ENCODE results near the gene MGST1.
"Not testable (repeated sequence)": the region's sequence is repeated elsewhere in the genome, so short reads cannot be mapped to it uniquely, and the experiment has no call there.

Gene MGST1

DNA sequence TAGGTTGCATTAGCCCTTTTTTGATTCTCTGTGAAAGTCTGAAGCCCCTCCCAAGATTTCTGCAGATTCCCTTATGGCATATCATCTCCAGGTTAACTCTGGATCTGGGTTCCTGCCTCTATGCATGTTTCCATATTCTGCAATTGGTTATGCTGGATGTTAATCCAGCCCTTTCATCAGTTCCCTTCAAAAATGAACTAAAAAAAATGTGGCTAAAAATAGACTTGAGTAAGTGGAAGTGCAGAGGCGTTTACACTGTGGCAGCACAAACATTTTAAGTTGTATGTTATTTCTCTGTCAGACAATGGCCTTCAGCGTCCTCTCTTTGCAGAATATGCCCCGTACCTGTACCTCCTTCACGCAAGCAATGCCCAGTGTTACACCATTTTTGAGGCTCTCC lies 11.4 kb downstream of the MGST1 start:
- no peak for FAIRE-seq

DNA sequence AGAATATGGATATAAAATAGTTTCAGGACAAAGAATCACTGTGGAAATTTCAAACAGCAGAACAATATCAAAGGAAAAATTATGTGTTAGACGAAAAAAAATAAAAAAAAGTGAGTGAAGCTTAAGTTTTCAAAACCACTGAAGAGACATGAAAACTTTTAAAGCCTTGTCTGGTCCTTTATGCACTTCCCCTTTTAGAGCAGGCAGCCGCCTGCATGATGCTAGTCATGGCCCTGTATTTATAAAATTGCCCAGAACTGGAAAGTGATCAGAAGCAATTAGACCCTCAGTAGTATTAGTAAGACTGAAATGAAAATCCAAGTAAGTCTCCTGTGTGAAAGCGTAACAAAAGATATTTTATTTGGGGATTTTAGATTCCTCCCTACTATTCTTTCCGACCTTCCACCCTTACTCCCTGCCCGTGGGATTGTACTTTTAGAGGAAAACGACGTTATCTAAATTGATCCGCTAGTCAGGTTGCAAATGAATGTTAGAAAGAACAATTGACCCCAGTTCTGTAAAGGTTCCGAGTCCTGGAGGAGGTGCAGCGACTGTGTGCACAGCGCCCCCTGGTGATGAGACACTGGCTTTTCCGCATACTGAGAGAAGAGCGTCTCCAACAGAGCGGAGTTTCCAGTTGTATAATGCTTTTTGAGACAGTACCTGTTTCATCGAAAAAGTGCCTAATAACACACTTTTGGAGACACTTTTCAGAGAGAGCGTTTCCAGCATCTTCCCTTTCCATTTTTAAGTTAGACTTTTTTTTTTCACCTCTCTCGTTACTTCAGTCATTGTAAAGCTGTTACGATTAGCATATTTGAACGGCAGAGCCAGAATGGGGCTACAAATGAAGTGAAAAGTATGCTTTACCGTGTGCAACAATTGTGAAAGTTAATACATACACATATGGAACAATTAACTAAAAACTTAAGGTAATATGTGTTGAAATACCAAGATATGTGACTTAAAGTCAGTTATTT lies 12.4 kb downstream of the MGST1 start:
- no peak for FAIRE-seq

DNA sequence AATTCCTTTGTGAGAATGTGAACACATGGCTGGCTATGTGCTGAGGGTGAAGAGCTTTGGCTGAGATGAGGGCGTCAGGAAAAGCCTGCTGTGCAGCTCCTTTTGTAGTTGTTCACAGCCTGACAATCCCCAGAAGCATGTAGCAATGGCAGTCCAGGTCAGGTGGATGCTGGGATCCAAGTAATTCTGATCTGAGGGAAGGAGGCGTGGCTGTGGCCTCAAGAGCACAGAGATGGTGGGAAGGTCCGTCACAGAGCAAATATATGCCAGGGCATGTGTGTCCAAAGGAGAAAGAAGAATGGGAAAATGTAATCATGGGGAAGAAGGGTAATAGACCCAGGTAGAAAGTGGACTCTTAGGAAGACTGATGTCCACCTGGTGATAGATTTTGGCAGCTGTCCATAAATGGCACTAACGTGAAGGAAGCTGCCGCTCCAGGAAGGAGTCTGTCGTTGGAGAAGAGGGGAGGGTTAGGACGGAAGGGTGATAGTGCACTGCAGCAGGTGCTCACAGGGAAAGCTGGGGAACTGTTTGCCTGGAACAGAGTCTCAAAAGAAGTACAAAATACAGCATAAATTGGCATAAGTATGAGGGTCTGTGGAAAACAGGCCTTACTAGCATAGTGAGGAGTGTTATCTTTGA lies 13.8 kb downstream of the MGST1 start:
- FAIRE-seq: no peak

DNA sequence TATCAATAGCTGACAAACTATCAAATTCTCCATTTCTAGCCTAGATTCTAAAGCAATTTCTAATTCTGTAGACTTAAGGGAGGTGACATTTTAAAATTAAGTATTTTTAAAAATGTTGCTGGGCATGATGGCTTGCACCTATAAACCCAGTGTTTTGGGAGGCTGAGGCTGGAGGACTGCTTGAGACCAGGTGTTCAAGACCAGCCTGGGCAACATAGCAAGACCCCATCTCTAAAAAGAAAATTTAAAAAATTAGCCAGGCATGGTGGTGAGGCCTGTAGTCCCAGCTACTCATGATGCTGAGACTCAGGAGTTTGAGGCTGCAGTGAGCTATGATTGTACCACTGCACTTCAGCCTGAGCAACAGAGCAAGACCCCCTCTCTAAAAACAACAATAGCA lies 15.1 kb downstream of the MGST1 start:
- FAIRE-seq: no peak

DNA sequence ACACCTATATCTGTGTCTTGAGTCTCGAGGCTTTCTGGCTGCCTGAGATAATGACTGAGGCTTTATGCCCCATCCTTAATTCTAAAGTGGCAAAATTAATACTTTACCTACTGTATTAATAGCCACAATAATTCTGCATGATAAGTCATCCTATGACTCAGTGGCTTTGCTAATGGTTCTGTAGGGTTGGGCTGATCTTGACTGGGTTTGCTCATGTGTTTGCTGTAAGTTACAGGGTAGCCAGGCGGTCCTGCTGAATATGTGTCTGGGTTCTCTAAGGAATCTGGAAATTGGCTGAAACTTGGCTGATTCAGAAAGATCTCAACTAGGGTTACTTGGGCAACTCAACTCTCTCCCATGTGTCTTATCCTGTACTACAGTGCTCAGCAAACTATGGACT lies 21.7 kb downstream of the MGST1 start:
- no peak for FAIRE-seq

DNA sequence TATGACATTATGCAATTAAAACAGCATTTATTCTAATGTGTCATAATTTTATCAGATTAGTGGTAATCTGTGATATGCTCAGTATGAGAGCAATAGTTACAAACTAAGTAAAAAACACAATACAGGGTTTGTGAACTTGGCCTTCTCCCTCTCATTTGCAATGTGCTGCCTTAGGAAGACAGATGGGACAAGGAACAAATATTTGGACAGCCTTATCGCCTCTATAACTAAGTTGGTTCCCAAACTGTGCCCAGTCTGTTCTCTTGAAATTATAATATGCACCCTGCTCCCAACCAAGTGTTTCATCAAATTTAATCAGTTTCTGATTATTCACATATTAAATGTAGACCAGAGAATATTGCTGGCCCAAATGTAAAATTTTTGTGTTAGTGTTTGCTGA lies 22.7 kb downstream of the MGST1 start:
- no peak for FAIRE-seq

DNA sequence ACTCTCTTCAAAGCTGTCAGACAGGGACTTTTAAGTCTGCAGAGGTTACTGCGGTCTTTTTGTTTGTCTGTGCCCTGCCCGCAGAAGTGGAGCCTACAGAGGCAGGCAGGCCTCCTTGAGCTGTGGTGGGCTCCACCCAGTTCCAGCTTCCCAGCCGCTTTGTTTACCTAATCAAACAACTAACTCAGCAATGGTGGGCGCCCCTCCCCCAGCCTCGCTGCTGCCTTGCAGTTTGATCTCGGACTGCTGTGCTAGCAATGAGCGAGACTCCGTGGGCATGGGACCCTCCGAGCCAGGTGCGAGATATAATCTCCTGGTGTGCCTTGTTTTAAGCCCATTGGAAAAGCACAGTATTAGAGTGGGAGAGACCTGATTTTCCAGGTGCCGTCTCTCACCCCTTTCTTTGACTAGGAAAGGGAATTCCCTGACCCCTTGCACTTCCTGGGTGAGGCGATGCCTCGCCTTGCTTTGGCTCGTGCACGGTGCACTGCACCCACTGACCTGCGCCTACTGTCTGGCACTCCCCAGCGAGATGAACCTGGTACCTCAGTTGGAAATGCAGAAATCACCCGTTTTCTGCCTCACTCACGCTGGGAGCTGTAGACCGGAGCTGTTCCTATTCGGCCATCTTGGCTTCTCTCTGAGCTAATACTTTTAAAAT lies 35.3 kb downstream of the MGST1 start:
- not testable (repeated sequence) for FAIRE-seq

DNA sequence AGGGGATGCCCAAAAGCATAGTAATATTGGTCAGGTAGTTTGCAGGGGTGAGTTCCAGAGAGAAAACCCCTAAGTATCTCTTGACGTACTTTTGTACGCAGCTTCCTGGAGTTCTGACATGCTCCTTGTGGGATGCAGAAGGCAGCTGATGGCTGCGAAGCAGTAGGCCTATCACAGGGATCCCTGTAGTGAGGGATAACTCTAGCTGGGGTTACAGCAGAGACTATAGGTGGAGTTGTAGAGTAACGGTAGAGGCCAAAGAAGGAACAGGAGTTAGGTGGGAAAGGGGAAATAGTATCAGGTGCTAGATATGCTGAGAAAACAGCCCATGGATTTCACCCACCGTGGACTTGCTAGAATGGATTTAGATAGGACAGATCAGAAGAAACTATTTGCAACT lies 37.3 kb downstream of the MGST1 start:
- FAIRE-seq: no peak

DNA sequence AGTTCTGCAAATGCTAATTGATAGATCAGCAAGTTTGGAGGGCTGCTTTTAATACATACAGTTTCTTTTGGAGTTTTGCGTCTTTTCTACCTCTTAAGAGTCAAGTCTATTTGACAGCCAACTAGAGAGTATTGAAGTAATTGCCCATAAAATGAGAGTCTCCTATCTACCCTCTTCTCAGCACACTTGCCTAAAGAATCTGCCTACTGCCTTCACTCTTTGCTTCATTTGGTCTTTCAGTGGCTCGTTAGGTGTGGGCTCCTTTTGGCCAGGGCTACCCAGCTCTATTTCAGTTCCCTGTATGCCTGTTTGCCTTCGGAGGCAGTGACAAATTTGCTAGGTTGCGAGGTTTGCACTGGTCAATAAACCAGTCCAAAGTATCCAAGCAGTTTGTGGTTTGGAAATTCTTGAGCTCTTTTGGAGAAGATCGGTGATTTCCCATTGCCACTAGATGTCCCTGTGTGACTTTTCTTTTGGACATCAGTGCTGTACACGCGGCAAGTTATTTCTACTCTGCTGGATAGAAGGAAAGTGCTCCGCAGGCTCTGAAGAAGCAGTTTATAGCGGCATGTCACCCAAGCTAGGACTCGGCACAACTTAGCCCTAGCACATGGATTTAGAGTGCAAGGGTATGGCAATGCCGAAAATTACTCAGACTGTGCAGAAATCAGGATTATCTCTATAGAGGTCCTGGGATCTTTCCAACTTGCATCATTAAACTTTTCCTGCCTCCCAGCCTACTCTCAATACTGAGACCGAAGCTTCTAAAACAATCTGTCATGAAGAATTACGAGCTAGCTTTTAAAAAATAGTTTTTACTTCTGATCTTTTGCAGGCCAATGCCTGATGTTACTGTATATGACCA lies 38.6 kb downstream of the MGST1 start:
- peak; percentile 84 for FAIRE-seq

DNA sequence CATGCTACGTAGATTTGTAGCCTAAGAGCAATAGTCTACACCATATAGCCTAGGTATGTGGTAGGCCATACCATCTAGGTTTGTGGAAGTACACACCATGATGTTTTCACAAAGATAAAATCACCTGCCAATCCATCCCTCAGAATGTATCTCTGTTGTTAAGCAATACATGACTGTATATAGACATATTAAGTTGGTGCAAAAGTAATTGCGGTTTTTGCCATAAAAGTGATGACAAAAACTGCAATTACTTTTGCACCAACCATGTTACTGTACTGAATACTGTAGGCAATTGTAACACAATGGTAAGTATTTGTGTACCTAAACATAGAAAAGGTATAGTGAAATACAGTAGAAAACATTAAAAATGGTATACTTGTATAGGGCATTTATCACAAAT lies 40.5 kb downstream of the MGST1 start:
- FAIRE-seq: no peak

DNA sequence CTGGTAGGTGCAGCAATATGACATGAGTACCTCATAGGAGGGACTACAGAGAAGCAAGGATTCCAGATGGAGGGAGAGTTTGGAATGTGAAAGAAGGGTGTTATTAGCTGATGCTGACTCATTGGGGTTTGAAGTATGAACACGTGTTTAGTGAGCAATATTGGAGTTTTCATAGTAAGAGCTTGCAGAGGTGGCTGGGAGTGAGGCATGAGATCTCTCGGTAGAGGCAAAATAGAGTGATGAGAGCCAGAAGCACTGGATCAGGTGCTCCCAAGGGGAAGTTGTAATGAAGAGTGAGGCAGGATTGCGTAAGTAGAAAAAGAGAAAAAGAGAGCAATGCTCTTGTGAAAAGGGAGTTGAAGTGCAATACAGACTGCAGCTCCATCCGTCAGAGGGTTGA lies 42.1 kb downstream of the MGST1 start:
- FAIRE-seq: no peak

DNA sequence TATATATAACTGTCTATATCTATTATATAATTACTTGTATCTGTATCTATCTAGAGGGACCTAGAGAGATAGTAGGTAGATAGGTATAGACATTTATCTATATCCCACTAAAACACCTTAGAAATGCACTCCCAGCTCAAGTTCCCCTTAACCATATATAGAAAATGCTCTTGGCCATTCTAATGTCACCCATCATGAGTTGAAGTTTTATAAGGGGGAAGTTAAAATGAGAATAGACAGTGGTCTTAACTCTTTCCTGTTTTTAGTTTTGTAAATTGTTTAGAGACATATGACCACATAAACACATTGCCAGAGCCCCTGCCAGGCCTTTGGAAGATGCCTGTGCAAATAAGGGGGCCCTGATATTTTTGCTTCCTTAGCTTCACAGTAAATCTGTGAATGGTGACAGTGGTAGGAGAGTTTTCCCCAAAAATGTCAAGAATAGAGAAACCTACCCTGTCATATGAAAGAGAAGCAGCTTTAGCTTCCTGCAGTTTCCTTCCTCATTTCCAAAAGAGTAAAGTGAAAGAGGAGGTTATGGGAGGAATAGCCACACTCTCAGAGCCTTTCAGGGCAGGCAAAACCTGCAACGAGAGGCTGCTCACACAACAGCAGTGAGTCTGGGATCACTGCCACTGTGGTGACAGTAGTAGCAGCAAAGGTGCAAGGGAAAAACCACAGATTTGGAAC lies 45.5 kb downstream of the MGST1 start:
- FAIRE-seq: no peak

DNA sequence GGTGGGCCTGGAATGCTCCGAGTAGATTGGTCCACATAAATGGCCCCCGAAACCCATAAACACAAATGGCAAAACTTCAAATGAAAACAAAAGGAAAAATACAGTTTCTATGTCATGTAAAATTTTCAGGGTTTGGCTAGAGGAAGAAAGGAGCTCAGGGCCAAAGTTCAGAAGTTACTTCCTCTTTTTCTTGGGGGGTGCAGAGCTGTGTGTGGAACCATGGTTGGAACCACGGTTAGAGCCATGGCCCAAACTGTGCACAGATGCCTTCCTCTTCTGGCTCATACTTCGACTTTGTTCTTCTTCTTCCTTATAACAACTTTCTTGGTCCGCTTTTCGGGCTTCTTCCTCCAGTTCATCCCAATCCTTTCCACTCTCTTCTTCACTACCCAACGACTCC lies 51.7 kb downstream of the MGST1 start:
- no peak for FAIRE-seq

DNA sequence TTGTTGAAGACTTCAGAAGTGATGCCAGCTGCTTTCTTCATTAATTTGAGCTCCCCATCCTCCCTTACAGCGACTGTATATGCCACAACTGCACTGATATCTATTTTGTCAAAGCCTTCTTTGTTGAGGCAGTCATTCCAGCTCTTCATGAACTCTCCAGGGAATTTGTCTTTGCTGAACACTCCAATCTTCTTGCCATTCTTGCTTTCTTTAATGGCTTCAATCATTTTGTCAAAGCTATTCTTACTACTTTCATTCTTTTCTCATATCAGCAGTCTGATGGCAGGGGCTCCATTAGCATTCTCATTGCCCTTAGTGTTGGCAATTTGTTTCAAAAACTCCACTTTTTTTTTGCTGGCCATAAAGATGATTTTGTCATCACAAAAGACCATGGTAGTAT lies 54.4 kb downstream of the MGST1 start:
- not testable (repeated sequence) for FAIRE-seq

DNA sequence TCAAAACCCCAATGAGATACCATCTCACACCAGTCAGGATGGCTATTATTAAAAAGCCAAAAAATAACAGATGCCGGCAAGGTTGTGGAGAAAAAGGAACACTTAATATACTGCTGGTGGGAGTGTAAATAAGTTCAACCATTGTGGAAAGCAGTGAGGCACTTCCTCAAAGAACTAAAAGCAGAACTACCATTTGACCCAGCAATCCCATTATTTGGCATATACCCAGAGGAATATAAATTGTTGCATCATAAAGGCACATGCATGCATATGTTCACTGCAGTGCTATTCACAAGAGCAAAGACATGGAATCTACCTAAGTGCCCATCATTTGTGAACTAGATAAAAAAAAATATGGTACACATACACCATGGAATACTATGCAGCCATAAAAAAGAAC lies 59.9 kb downstream of the MGST1 start:
- FAIRE-seq: no peak
